Natural killer cell (primary cell): ENCODE data around the gene WHRN. TPM values are rescaled to one million over a fixed set of nuclear protein-coding genes. Genes with fewer than 3 reads are reported as not detected.

Experiments used
- ATAC-seq, 3 donors: fragments of 150-1000 bp in 2 of 3; fragments of 200-7000 bp in 1 of 3; cut with Tn5 transposase; 1 replicate in 1 of 3; 2 replicates in 2 of 3; pipeline ENCODE4 v1.10.0; 2021; ENCODE audit warnings: mild to moderate bottlenecking in 2 of 3, moderate library complexity in 2 of 3
- DNase-seq, 2 donors: peaks; one replicate each; pipeline versions ENCODE4 v3.0.0 to v3.0.0-alpha.2; 2013 to 2021; ENCODE audit warnings: mixed read lengths in 1 of 2
- H3K27ac ChIP-seq: one replicate; pipeline ENCODE4 v1.5.1; 2013; ENCODE audit warnings: mild to moderate bottlenecking, low read length
- H3K27me3 ChIP-seq: one replicate; pipeline ENCODE4 v1.6.1; 2013; ENCODE audit warnings: low read length; ENCODE audit not compliant: control insufficient read depth, insufficient read depth
- H3K36me3 ChIP-seq: one replicate; pipeline ENCODE4 v1.6.1; 2013; ENCODE audit warnings: low read length; ENCODE audit not compliant: control insufficient read depth, insufficient read depth
- H3K4me1 ChIP-seq: one replicate; pipeline ENCODE4 v1.6.1; 2013; ENCODE audit warnings: low read length; ENCODE audit not compliant: control insufficient read depth, insufficient read depth
- H3K4me3 ChIP-seq: one replicate; pipeline ENCODE4 v1.5.1; 2013; ENCODE audit warnings: low read length
- H3K9me3 ChIP-seq: one replicate; pipeline ENCODE4 v1.6.1; 2013; ENCODE audit warnings: low read length; ENCODE audit not compliant: control insufficient read depth, insufficient read depth
- H3K27ac Mint-ChIP-seq, 2 donors: one replicate each; pipeline ENCODE4 v1.8.0; 2022; ENCODE audit warnings: mild to moderate bottlenecking in 2 of 2, mixed read lengths in 2 of 2, moderate library complexity in 1 of 2
- H3K27me3 Mint-ChIP-seq, 2 donors: one replicate each; pipeline ENCODE4 v1.8.0; 2022; ENCODE audit warnings: low read depth in 2 of 2, mixed read lengths in 2 of 2
- H3K36me3 Mint-ChIP-seq: one replicate; pipeline ENCODE4 v1.8.0; 2022; ENCODE audit warnings: mixed read lengths
- H3K4me1 Mint-ChIP-seq, 2 donors: one replicate each; pipeline ENCODE4 v1.8.0; 2022; ENCODE audit warnings: mixed read lengths in 2 of 2
- H3K4me3 Mint-ChIP-seq: one replicate; pipeline ENCODE4 v1.8.0; 2022; ENCODE audit warnings: mild to moderate bottlenecking, moderate library complexity, mixed read lengths
- H3K9me3 Mint-ChIP-seq, 2 donors: one replicate each; pipeline ENCODE4 v1.8.0; 2022; ENCODE audit warnings: mixed read lengths in 2 of 2
- WGBS: methylation state at CpG from one replicate; pipeline ENCODE4 v1.1.7; 2013; ENCODE audit warnings: missing lambda C conversion rate; ENCODE audit not compliant: insufficient coverage; 5-methylcytosine and 5-hydroxymethylcytosine counted together
- intact Hi-C: fragments of 100-400 bp; cut with micrococcal nuclease; formaldehyde crosslinking; loops from one replicate; pipeline ENCODE4 v1.14.2; 2022
- total RNA-seq, 4 donors: library from RNA; stranded (reverse); fragments of 120-200 nt in 1 of 4; gene quantifications; one replicate each; pipeline versions ENCODE4 v1.2.3 to v1.2.4, GENCODE V29; 2013 to 2022
- TF ChIP-seq, protein P1 (sequence below): fragments of 200-600 bp; IDR thresholded peaks from one replicate; pipeline ENCODE4 v1.8.0; 2022; ENCODE audit warnings: antibody characterized with exemption

WHRN gene
- total RNA-seq, 3 donors from 2014 or later (not counting 1 experiment from before 2014, with no cell fraction given), result 29.8 to 90.6 (median 36.8) TPM

DNA sequence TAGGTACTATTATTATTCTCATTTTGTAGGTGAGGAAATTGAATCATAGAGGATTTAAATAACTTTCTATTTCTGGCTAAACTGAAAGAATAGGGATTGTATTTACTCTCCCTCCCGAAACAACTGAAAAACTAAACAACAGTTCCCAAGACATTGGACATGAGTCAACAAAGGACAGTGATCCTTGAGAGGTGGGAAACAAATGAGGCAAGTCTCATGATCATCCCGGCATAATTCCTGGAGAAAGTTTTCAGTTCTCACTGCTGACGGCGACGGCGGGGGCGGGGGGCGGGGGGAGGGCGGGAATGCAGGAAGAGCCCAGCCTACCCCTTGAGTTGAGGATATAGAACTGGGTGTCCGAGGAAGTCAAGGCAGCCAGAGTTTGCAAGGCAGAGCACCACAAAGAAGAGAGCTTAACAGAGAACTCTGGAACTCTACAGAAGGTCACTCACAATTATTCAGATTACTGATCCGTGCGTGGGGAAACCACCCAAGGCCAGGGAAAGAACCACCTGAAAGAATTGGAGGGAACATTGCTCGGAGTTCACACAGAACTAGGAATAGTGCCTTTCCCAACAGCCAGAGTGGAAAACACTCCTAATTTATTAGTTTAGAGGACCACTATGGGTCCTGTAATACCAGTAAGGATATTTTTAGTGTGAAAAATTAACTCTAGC is 27.4 kb upstream of the WHRN start:
- Histone ChIP-seq H3K27me3 (no peaks in the 10 kb centered on the region), H3K27ac (no peak overlapping the region), H3K9me3 (no peaks in the 10 kb centered on the region), H3K4me3 (no peak overlapping the region), H3K4me1 (no peaks in the 10 kb centered on the region), H3K36me3 (no peaks in the 10 kb centered on the region)
- Mint-ChIP-seq H3K27me3 (peaks cover 13 to 48% of the 10 kb centered on the region in 2 donors), H3K36me3 (no peaks in the 10 kb centered on the region), H3K4me1 (no peaks in the 10 kb centered on the region), H3K4me3 (no peak overlapping the region), H3K27ac (no peak overlapping the region), H3K9me3 (no peaks in the 10 kb centered on the region)
- intact Hi-C loops, result no loop called here
- no peak for ATAC-seq
- TF ChIP-seq, protein P1, sequence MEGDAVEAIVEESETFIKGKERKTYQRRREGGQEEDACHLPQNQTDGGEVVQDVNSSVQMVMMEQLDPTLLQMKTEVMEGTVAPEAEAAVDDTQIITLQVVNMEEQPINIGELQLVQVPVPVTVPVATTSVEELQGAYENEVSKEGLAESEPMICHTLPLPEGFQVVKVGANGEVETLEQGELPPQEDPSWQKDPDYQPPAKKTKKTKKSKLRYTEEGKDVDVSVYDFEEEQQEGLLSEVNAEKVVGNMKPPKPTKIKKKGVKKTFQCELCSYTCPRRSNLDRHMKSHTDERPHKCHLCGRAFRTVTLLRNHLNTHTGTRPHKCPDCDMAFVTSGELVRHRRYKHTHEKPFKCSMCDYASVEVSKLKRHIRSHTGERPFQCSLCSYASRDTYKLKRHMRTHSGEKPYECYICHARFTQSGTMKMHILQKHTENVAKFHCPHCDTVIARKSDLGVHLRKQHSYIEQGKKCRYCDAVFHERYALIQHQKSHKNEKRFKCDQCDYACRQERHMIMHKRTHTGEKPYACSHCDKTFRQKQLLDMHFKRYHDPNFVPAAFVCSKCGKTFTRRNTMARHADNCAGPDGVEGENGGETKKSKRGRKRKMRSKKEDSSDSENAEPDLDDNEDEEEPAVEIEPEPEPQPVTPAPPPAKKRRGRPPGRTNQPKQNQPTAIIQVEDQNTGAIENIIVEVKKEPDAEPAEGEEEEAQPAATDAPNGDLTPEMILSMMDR, result no peak
- no peak for DNase-seq
- 74% methylated on average over 12 of the region's 13 CpGs for WGBS

DNA sequence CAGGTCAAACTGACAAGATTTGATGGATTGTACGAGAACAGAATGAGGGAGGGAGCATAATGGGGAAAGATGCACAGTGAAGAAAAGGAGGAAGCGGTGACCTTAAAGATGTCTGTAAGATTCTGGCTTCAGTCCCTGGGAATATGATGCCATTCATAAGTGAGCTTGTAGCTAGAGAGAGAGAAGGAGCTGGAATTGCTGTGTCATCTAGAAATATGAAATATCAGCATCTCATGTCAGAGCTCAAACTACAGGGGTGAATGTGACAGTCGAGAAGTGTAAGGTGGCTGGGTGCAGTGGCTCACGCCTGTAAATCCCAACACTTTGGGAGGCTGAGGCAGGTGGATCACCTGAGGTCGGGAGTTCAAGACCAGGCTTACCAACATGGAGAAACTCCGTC is 24.0 kb upstream of the WHRN start:
- no peak for DNase-seq
- no peak overlapping the region for H3K27ac Mint-ChIP-seq
- H3K27me3 Mint-ChIP-seq, result peaks cover 12 to 36% of the 10 kb centered on the region in 2 donors
- intact Hi-C loops, result no loop called here
- no peak overlapping the region for H3K4me3 ChIP-seq
- H3K27ac ChIP-seq, result no peak overlapping the region
- H3K36me3 ChIP-seq, result no peaks in the 10 kb centered on the region
- no peaks in the 10 kb centered on the region for H3K27me3 ChIP-seq
- 89% methylated on average over 6 of the region's 6 CpGs for WGBS
- no peaks in the 10 kb centered on the region for H3K36me3 Mint-ChIP-seq
- H3K9me3 ChIP-seq, result no peaks in the 10 kb centered on the region
- TF ChIP-seq, protein P1, result no peak
- no peaks in the 10 kb centered on the region for H3K9me3 Mint-ChIP-seq
- no peak overlapping the region for H3K4me3 Mint-ChIP-seq
- H3K4me1 Mint-ChIP-seq, result no peaks in the 10 kb centered on the region
- H3K4me1 ChIP-seq, result no peaks in the 10 kb centered on the region
- no peak for ATAC-seq

DNA sequence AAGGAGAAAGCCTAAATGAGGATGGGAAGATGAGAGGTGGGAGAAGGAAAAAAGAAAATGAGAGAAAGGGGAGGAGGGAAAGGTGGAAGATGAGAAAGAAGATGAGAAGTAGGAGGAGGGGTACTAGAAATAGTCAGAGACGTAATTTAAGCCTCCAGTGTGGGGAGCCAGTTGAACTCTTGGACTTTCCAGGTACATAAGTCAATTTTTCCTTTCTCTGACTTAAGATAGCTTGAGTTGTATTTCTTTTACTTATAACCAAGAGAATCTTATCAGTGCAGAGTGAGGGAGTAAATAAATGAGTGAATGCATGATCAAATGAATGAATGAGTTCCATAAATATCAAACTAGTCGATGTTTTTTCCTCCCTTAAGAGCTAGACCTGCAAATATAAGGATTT is 21.5 kb upstream of the WHRN start:
- Mint-ChIP-seq H3K36me3 (no peaks in the 10 kb centered on the region), H3K4me1 (no peaks in the 10 kb centered on the region), H3K27me3 (peaks cover 15 to 21% of the 10 kb centered on the region in 2 donors), H3K27ac (no peak overlapping the region), H3K9me3 (no peaks in the 10 kb centered on the region), H3K4me3 (no peak overlapping the region)
- TF ChIP-seq, protein P1, result no peak
- WGBS, result 69% methylated on average over 2 of the region's 2 CpGs
- intact Hi-C loops, result no loop called here
- no peak for DNase-seq
- Histone ChIP-seq H3K4me1 (no peaks in the 10 kb centered on the region), H3K27ac (no peak overlapping the region), H3K27me3 (no peaks in the 10 kb centered on the region), H3K36me3 (no peaks in the 10 kb centered on the region), H3K9me3 (no peaks in the 10 kb centered on the region), H3K4me3 (no peak overlapping the region)
- no peak for ATAC-seq

DNA sequence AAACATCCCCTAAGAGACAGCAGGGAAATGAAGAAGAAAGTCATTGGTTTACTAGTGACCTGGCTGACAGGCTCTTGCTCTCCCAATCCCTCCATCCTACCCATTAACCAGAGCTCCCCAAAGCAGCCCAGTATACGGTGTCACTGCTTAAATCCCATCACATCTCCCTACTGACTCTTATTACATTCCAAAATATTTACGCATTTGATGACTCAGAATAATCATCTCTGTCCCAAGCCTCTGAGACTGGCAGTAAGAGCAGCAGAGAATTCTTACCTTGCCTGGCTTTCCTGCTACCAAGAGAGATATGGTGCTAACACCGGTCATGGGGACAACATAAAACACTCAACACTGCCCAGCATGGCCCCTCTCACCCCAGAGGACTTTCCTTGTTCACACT is 20.2 kb upstream of the WHRN start:
- TF ChIP-seq, protein P1, result no peak
- no peaks in the 10 kb centered on the region for H3K27me3 ChIP-seq
- H3K4me3 Mint-ChIP-seq, result no peak overlapping the region
- no peaks in the 10 kb centered on the region for H3K4me1 ChIP-seq
- no peaks in the 10 kb centered on the region for H3K36me3 ChIP-seq
- DNase-seq (no peak), ATAC-seq (no peak)
- H3K27me3 Mint-ChIP-seq, result peaks cover 13 to 15% of the 10 kb centered on the region in 2 donors
- no peaks in the 10 kb centered on the region for H3K36me3 Mint-ChIP-seq
- H3K9me3 ChIP-seq, result no peaks in the 10 kb centered on the region
- no peaks in the 10 kb centered on the region for H3K9me3 Mint-ChIP-seq
- H3K27ac Mint-ChIP-seq, result no peak overlapping the region
- H3K27ac ChIP-seq, result no peak overlapping the region
- H3K4me3 ChIP-seq, result no peak overlapping the region
- intact Hi-C loops, result no loop called here
- no peaks in the 10 kb centered on the region for H3K4me1 Mint-ChIP-seq
- WGBS, result 79% methylated on average over 3 of the region's 3 CpGs
